Activated CD4-positive, alpha-beta T cell treated with anti-CD3 and anti-CD28 coated beads, Interleukin-2, amount 10 ng/mL, durations not matched to agents 7 days and 5 days (primary cell): ENCODE measurements around the gene LRRC8C. TPM values are rescaled to one million over a fixed set of nuclear protein-coding genes. Genes with fewer than 3 reads are reported as not detected.

Experiments
- CTCF ChIA-PET: fragments of 350-600 bp; sonication (Branson Sonifier 250); formaldehyde crosslinking; loops from one replicate; lab custom pipeline; 2021; ENCODE audit warnings: antibody characterized with exemption; lab: Charles Lee
- POLR2A ChIA-PET: fragments of 350-600 bp; sonication (Branson Sonifier 250); formaldehyde crosslinking; loops from one replicate; lab custom pipeline; 2021; ENCODE audit warnings: antibody characterized with exemption; lab: Charles Lee
- DNase-seq: peaks from one replicate; pipeline ENCODE4 v3.0.0-alpha.2; 2020
- H3K27ac Mint-ChIP-seq: one replicate; pipeline ENCODE4 v1.8.0; 2021; ENCODE audit warnings: mild to moderate bottlenecking, moderate library complexity, mixed read lengths
- H3K27me3 Mint-ChIP-seq: one replicate; pipeline ENCODE4 v1.8.0; 2021; ENCODE audit warnings: mixed read lengths
- H3K36me3 Mint-ChIP-seq: one replicate; pipeline ENCODE4 v1.8.0; 2021; ENCODE audit warnings: low read depth, mixed read lengths
- H3K4me1 Mint-ChIP-seq: one replicate; pipeline ENCODE4 v1.8.0; 2021; ENCODE audit warnings: mixed read lengths
- H3K4me3 Mint-ChIP-seq: one replicate; pipeline ENCODE4 v1.8.0; 2021; ENCODE audit warnings: mild to moderate bottlenecking, moderate library complexity, mixed read lengths
- H3K9me3 Mint-ChIP-seq: one replicate; pipeline ENCODE4 v1.8.0; 2021; ENCODE audit warnings: mixed read lengths
- total RNA-seq, 2 experiments: library from RNA; stranded (reverse); gene quantifications; one replicate each; pipeline ENCODE4 v1.2.3, GENCODE V29; 2021

LRRC8C gene
- total RNA-seq, 2 experiments from 2014 or later = 45.0 to 55.2 TPM

- H3K27me3 Mint-ChIP-seq = no peaks in the 10 kb centered on the region
- H3K36me3 Mint-ChIP-seq = peaks cover 34% of the 10 kb centered on the region
- ChIA-PET CTCF (interaction anchor here (0.8 to 1.8 kb wide), 5 partner anchors 10 to 33 kb away, joined by 3 to 7 read pairs (median 3); partner anchors contain the start of gene LRRC8C), POLR2A (no interaction called here)
- H3K27ac Mint-ChIP-seq = peak overlapping the region; percentile 67
- peaks cover 4% of the 10 kb centered on the region for H3K9me3 Mint-ChIP-seq
- H3K4me1 Mint-ChIP-seq = peaks cover 88% of the 10 kb centered on the region
- DNase-seq = no peak
- no peak overlapping the region for H3K4me3 Mint-ChIP-seq
Observed at GRCh38 chr1:89599332-89599630, 33.6 kb upstream of the LRRC8C start.

- peaks cover 4% of the 10 kb centered on the region for H3K9me3 Mint-ChIP-seq
- no peaks in the 10 kb centered on the region for H3K27me3 Mint-ChIP-seq
- POLR2A ChIA-PET = no interaction called here
- H3K36me3 Mint-ChIP-seq = peaks cover 42% of the 10 kb centered on the region
- no peak overlapping the region for H3K27ac Mint-ChIP-seq
- no peak for DNase-seq
- peaks cover 93% of the 10 kb centered on the region for H3K4me1 Mint-ChIP-seq
- CTCF ChIA-PET = interaction anchor here (0.7 to 1.8 kb wide), 4 partner anchors 8 to 163 kb away, joined by 3 to 8 read pairs (median 8); no protein-coding TSS in a partner anchor
- no peak overlapping the region for H3K4me3 Mint-ChIP-seq
Observed at GRCh38 chr1:89600451-89601224, 32.3 kb upstream of the LRRC8C start.

GRCh38 chr1:89602871-89603404 is 30.0 kb upstream of the LRRC8C start:
- peaks cover 96% of the 10 kb centered on the region for H3K4me1 Mint-ChIP-seq
- peaks cover 44% of the 10 kb centered on the region for H3K36me3 Mint-ChIP-seq
- H3K4me3 Mint-ChIP-seq = no peak overlapping the region
- POLR2A ChIA-PET = interaction anchor here (0.6 to 1.2 kb wide), 2 partner anchors 17 to 19 kb away, joined by 3 to 10 read pairs; no protein-coding TSS in a partner anchor
- CTCF ChIA-PET = interaction anchor here (0.6 to 3.8 kb wide), 10 partner anchors 8 to 245 kb away, joined by 3 to 20 read pairs (median 4); no protein-coding TSS in a partner anchor
- H3K27ac Mint-ChIP-seq = peak overlapping the region; percentile 99
- no peak for DNase-seq
- H3K9me3 Mint-ChIP-seq = peaks cover 4% of the 10 kb centered on the region
- no peaks in the 10 kb centered on the region for H3K27me3 Mint-ChIP-seq

GRCh38 chr1:89603651-89604413 is 29.1 kb upstream of the LRRC8C start:
- no peak for DNase-seq
- CTCF ChIA-PET = interaction anchor here (0.6 to 3.8 kb wide), 19 partner anchors 9 to 562 kb away, joined by 3 to 20 read pairs (median 4); no protein-coding TSS in a partner anchor
- peaks cover 42% of the 10 kb centered on the region for H3K36me3 Mint-ChIP-seq
- no peaks in the 10 kb centered on the region for H3K27me3 Mint-ChIP-seq
- H3K9me3 Mint-ChIP-seq = peaks cover 4% of the 10 kb centered on the region
- POLR2A ChIA-PET = interaction anchor here (0.6 to 1.2 kb wide), 2 partner anchors 16 to 18 kb away, joined by 3 to 10 read pairs; no protein-coding TSS in a partner anchor
- H3K27ac Mint-ChIP-seq = peak overlapping the region; percentile 99
- peaks cover 95% of the 10 kb centered on the region for H3K4me1 Mint-ChIP-seq
- H3K4me3 Mint-ChIP-seq = no peak overlapping the region

- Mint-ChIP-seq H3K27ac (peak overlapping the region; percentile 99), H3K4me1 (peaks cover 95% of the 10 kb centered on the region), H3K9me3 (peaks cover 4% of the 10 kb centered on the region), H3K36me3 (peaks cover 41% of the 10 kb centered on the region), H3K4me3 (no peak overlapping the region), H3K27me3 (no peaks in the 10 kb centered on the region)
- DNase-seq = no peak
- POLR2A ChIA-PET = no interaction called here
- CTCF ChIA-PET = interaction anchor here (0.6 to 3.8 kb wide), 19 partner anchors 11 to 563 kb away, joined by 3 to 20 read pairs (median 3); no protein-coding TSS in a partner anchor
Observed at GRCh38 chr1:89604414-89604735, 28.5 kb upstream of the LRRC8C start.

- Mint-ChIP-seq H3K27me3 (no peaks in the 10 kb centered on the region), H3K4me3 (no peak overlapping the region), H3K4me1 (peaks cover 93% of the 10 kb centered on the region), H3K36me3 (peaks cover 39% of the 10 kb centered on the region), H3K27ac (peak overlapping the region; percentile 99), H3K9me3 (peaks cover 4% of the 10 kb centered on the region)
- ChIA-PET CTCF (interaction anchor here (1.0 to 3.8 kb wide), 6 partner anchors 11 to 178 kb away, joined by 3 to 20 read pairs (median 6); partner anchors contain the start of gene LRRC8C), POLR2A (no interaction called here)
- DNase-seq = no peak
Observed at GRCh38 chr1:89605692-89606091, 27.2 kb upstream of the LRRC8C start.

GRCh38 chr1:89606227-89606980 is 26.5 kb upstream of the LRRC8C start:
- CTCF ChIA-PET = interaction anchor here (1.1 to 3.8 kb wide), 4 partner anchors 24 to 157 kb away, joined by 3 to 20 read pairs (median 6); no protein-coding TSS in a partner anchor
- DNase-seq = peak; percentile 34
- peaks cover 35% of the 10 kb centered on the region for H3K36me3 Mint-ChIP-seq
- peaks cover 4% of the 10 kb centered on the region for H3K9me3 Mint-ChIP-seq
- H3K4me1 Mint-ChIP-seq = peaks cover 93% of the 10 kb centered on the region
- H3K4me3 Mint-ChIP-seq = peak overlapping the region; percentile 78
- H3K27me3 Mint-ChIP-seq = no peaks in the 10 kb centered on the region
- peak overlapping the region; percentile 99 for H3K27ac Mint-ChIP-seq
- POLR2A ChIA-PET = no interaction called here

- H3K27me3 Mint-ChIP-seq = no peaks in the 10 kb centered on the region
- H3K4me1 Mint-ChIP-seq = peaks cover 92% of the 10 kb centered on the region
- H3K9me3 Mint-ChIP-seq = no peaks in the 10 kb centered on the region
- H3K27ac Mint-ChIP-seq = peak overlapping the region; percentile 99
- POLR2A ChIA-PET = no interaction called here
- peaks cover 31% of the 10 kb centered on the region for H3K36me3 Mint-ChIP-seq
- H3K4me3 Mint-ChIP-seq = peak overlapping the region; percentile 78
- peak; percentile 75 for DNase-seq
- CTCF ChIA-PET = interaction anchor here (1.1 to 3.4 kb wide), 6 partner anchors 10 to 112 kb away, joined by 3 to 8 read pairs (median 4); no protein-coding TSS in a partner anchor
Observed at GRCh38 chr1:89607156-89607555, 25.8 kb upstream of the LRRC8C start.

GRCh38 chr1:89607586-89608318 is 25.2 kb upstream of the LRRC8C start:
- Mint-ChIP-seq H3K27me3 (no peaks in the 10 kb centered on the region), H3K36me3 (peaks cover 33% of the 10 kb centered on the region), H3K4me1 (peaks cover 93% of the 10 kb centered on the region), H3K27ac (peak overlapping the region; percentile 99), H3K4me3 (peak overlapping the region; percentile 78), H3K9me3 (no peaks in the 10 kb centered on the region)
- POLR2A ChIA-PET = interaction anchor here (1.3 to 2.0 kb wide), 2 partner anchors 23 to 25 kb away, joined by 4 to 7 read pairs; partner anchors contain the start of gene LRRC8C
- DNase-seq = no peak
- CTCF ChIA-PET = interaction anchor here (0.9 to 3.4 kb wide), 8 partner anchors 8 to 155 kb away, joined by 3 to 14 read pairs (median 7); partner anchors contain the start of gene LRRC8C

GRCh38 chr1:89608319-89608983 is 24.5 kb upstream of the LRRC8C start:
- Mint-ChIP-seq H3K4me1 (peaks cover 92% of the 10 kb centered on the region), H3K9me3 (no peaks in the 10 kb centered on the region), H3K36me3 (peaks cover 30% of the 10 kb centered on the region), H3K4me3 (peak overlapping the region; percentile 78), H3K27me3 (no peaks in the 10 kb centered on the region), H3K27ac (peak overlapping the region; percentile 99)
- CTCF ChIA-PET = interaction anchor here (0.9 to 2.8 kb wide), 11 partner anchors 8 to 154 kb away, joined by 3 to 14 read pairs (median 4); partner anchors contain the start of gene LRRC8C
- POLR2A ChIA-PET = interaction anchor here (1.2 to 2.0 kb wide), 3 partner anchors 22 to 27 kb away, joined by 4 to 7 read pairs (median 5); partner anchors contain the start of gene LRRC8C
- DNase-seq = peak; percentile 83
